Body of pancreas (tissue), 4 donors: ENCODE results near the gene IFFO2.

Experiments used
- POLR2A ChIP-seq, 3 donors: fragments of 450-650 bp; IDR thresholded peaks; one replicate each; pipeline ENCODE4 v1.6.1; 2016; ENCODE audit warnings: antibody characterized with exemption in 3 of 3, mild to moderate bottlenecking in 2 of 3
- TF ChIP-seq, protein P1 (sequence below), 7 experiments: fragments of 450-650 bp in 4 of 7; fragments of 200-600 bp in 3 of 7; sonication (generic) in 3 of 7; IDR thresholded peaks; one replicate each; pipeline ENCODE4 v1.5.1; 2016 to 2019; ENCODE audit warnings: antibody characterized with exemption in 7 of 7

- TF ChIP-seq, protein P1, sequence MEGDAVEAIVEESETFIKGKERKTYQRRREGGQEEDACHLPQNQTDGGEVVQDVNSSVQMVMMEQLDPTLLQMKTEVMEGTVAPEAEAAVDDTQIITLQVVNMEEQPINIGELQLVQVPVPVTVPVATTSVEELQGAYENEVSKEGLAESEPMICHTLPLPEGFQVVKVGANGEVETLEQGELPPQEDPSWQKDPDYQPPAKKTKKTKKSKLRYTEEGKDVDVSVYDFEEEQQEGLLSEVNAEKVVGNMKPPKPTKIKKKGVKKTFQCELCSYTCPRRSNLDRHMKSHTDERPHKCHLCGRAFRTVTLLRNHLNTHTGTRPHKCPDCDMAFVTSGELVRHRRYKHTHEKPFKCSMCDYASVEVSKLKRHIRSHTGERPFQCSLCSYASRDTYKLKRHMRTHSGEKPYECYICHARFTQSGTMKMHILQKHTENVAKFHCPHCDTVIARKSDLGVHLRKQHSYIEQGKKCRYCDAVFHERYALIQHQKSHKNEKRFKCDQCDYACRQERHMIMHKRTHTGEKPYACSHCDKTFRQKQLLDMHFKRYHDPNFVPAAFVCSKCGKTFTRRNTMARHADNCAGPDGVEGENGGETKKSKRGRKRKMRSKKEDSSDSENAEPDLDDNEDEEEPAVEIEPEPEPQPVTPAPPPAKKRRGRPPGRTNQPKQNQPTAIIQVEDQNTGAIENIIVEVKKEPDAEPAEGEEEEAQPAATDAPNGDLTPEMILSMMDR (IDR thresholded peaks at IDR 0.05) = no peak
- no peak for TF ChIP-seq POLR2A (IDR thresholded peaks at IDR 0.05)
These were observed 38.1 kb downstream of the IFFO2 start for GRCh38 chr1:18918417-18918816.
